HepG2 (cell line): ENCODE measurements around the gene TLR5. TPM values are rescaled to one million over a fixed set of nuclear protein-coding genes. Genes with fewer than 3 reads are reported as not detected.

Experiments
- AKAP8 ChIP-seq: sonication (generic); formaldehyde crosslinking; IDR thresholded peaks from 2 replicates; pipeline ENCODE4 v1.5.1; 2020; ENCODE audit warnings: mild to moderate bottlenecking, missing genetic modification reagents
- CEBPG ChIP-seq: IDR thresholded peaks from 2 replicates; pipeline ENCODE4 v1.6.1; 2016
- GATAD2A ChIP-seq: IDR thresholded peaks from 2 replicates; pipeline ENCODE4 v1.6.1; 2016
- HNF1A ChIP-seq, 2 experiments: sonication (generic) in 1 of 2; formaldehyde crosslinking in 1 of 2; IDR thresholded peaks; 2 replicates each; pipeline versions ENCODE4 v1.4.0 to v1.6.1; 2016 to 2020; ENCODE audit warnings: borderline replicate concordance in 1 of 2, low read depth in 1 of 2, mild to moderate bottlenecking in 1 of 2, missing genetic modification reagents in 1 of 2
- HNRNPL ChIP-seq: fragments of 200-400 bp; formaldehyde crosslinking; IDR thresholded peaks from 2 replicates; pipeline ENCODE4 v1.6.1; 2017; ENCODE audit warnings: mild to moderate bottlenecking, low read depth, low read length
- HOXA9 ChIP-seq: sonication (generic); formaldehyde crosslinking; IDR thresholded peaks from 2 replicates; pipeline ENCODE4 v1.8.1; 2022; ENCODE audit warnings: missing genetic modification reagents, mild to moderate bottlenecking, moderate library complexity, borderline replicate concordance
- MTA1 ChIP-seq: sonication (generic); formaldehyde crosslinking; IDR thresholded peaks from 2 replicates; pipeline ENCODE4 v1.4.0; 2020; ENCODE audit warnings: missing genetic modification reagents, mild to moderate bottlenecking, borderline replicate concordance
- PAWR ChIP-seq: sonication (generic); formaldehyde crosslinking; IDR thresholded peaks from 2 replicates; pipeline ENCODE4 v1.4.0; 2020; ENCODE audit warnings: missing genetic modification reagents, mild to moderate bottlenecking, borderline replicate concordance
- RFX5 ChIP-seq: IDR thresholded peaks from 2 replicates; pipeline ENCODE4 v1.6.1; 2011; ENCODE audit warnings: low read depth, low read length, improper control_type of control experiment
- TFE3 ChIP-seq: IDR thresholded peaks from 2 replicates; pipeline ENCODE4 v1.6.1; 2016
- THRA ChIP-seq: sonication (generic); formaldehyde crosslinking; IDR thresholded peaks from 2 replicates; pipeline ENCODE4 v1.4.0; 2020; ENCODE audit warnings: missing genetic modification reagents, borderline replicate concordance
- YEATS2 ChIP-seq: sonication (generic); formaldehyde crosslinking; IDR thresholded peaks from 2 replicates; pipeline ENCODE4 v1.4.0; 2020; ENCODE audit warnings: missing genetic modification reagents, borderline replicate concordance
- ZBED4 ChIP-seq: sonication (generic); formaldehyde crosslinking; IDR thresholded peaks from 2 replicates; pipeline ENCODE4 v1.4.0; 2020; ENCODE audit warnings: missing genetic modification reagents, borderline replicate concordance
- ZMAT3 ChIP-seq: sonication (generic); formaldehyde crosslinking; conservative IDR thresholded peaks from 2 replicates; pipeline ENCODE4 v1.7.0; 2021; ENCODE audit warnings: missing genetic modification reagents
- ZNF232 ChIP-seq: sonication (generic); formaldehyde crosslinking; IDR thresholded peaks from 2 replicates; pipeline ENCODE4 v1.4.0; 2020; ENCODE audit warnings: missing genetic modification reagents, borderline replicate concordance
- ZNF337 ChIP-seq: sonication (generic); formaldehyde crosslinking; IDR thresholded peaks from 2 replicates; pipeline ENCODE4 v1.5.1; 2020; ENCODE audit warnings: missing genetic modification reagents, low read depth, mild to moderate bottlenecking, borderline replicate concordance
- ZNF557 ChIP-seq: sonication (generic); formaldehyde crosslinking; IDR thresholded peaks from 2 replicates; pipeline ENCODE4 v1.4.0; 2020; ENCODE audit warnings: missing genetic modification reagents
- ZNF572 ChIP-seq: sonication (generic); formaldehyde crosslinking; IDR thresholded peaks from 2 replicates; pipeline ENCODE4 v1.5.1; 2020; ENCODE audit warnings: mild to moderate bottlenecking, missing genetic modification reagents
- polyA plus RNA-seq, 8 experiments: library from polyadenylated mRNA; depleted of rRNA in 3 of 8; stranded (reverse) in 7 of 8; unstranded in 1 of 8; fragments of >200 nt; fragmentation: Illumina TruSeq in 4 of 8; extraction: Trizol in 4 of 8; gene quantifications; 2 replicates each; pipeline versions ENCODE4 v1.2.1 to v1.2.3, GENCODE V29; 2011 to 2016; ENCODE audit warnings: low read depth in 4 of 8, missing spikeins in 1 of 8, mixed read lengths in 1 of 8; ENCODE audit not compliant: insufficient read depth in 1 of 8
- total RNA-seq, 5 experiments: library from RNA; depleted of rRNA; stranded (reverse); fragments of >200 nt; fragmentation: Illumina TruSeq; extraction: Trizol; gene quantifications; 2 replicates each; pipeline ENCODE4 v1.2.3, GENCODE V29; 2016; ENCODE audit warnings: low read depth in 1 of 5

The TLR5 gene
- total and polyA plus RNA-seq, 2 of the 13 experiments (the other 11 are each of a cell fraction or from before 2014, with no cell fraction given): not detected

- TF ChIP-seq ZBED4 (CRISPR knock-in tag): no peak
- peak; percentile 14; the same call in 1 of the 2 replicates for TF ChIP-seq YEATS2 (CRISPR knock-in tag)
- no peak for TF ChIP-seq MTA1 (CRISPR knock-in tag)
- TF ChIP-seq HOXA9 (CRISPR knock-in tag): no peak
- TF ChIP-seq AKAP8: no peak
- no peak for TF ChIP-seq ZMAT3 (CRISPR knock-in tag)
- no peak for TF ChIP-seq PAWR (CRISPR knock-in tag)
- TF ChIP-seq HNF1A (IDR thresholded peaks at IDR 0.05; ENCODE audit: low read depth): no peak
- TF ChIP-seq HNF1A (CRISPR knock-in tag; IDR thresholded peaks at IDR 0.05; ENCODE audit: borderline replicate concordance): no peak
- TF ChIP-seq ZNF232 (CRISPR knock-in tag): no peak
- TF ChIP-seq ZNF572 (CRISPR knock-in tag): no peak
- no peak for TF ChIP-seq ZNF337 (CRISPR knock-in tag)
- TF ChIP-seq ZNF557 (CRISPR knock-in tag): no peak
- peak; percentile 67; the same call in 1 of the 2 replicates for TF ChIP-seq TFE3 (CRISPR knock-in tag)
- TF ChIP-seq RFX5: no peak
- peak; percentile 53 for TF ChIP-seq CEBPG (CRISPR knock-in tag)
- TF ChIP-seq THRA (CRISPR knock-in tag): 0 out of 2 replicates have a peak, but pooled peaks have one; percentile 18
- peak; percentile 82 for TF ChIP-seq GATAD2A
- no peak for TF ChIP-seq HNRNPL
Observed at GRCh38 chr1:223109581-223110026, 33.4 kb downstream of the TLR5 start (continued).
